ENCODE measurements around the gene SIGLEC1.
A peak's percentile ranks its signal among the peaks of the same experiment; 100 is the strongest.

Gene SIGLEC1

GRCh38 chr20:3663031-3663701 lies 49.2 kb downstream of the SIGLEC1 start, which contains the start of gene GFRA4:
GFRA4 (minus strand) TSS chr20:3663399; CDS start chr20:3663399, 0 bp downstream.
- peaks cover 0 to 18% (median 0%) of the 10 kb centered on the region in 11 experiments; a peak in 5 of 22 replicates for H4K20me1 ChIP-seq
- H3K4me1 ChIP-seq = peaks cover 34 to 55% (median 45%) of the 10 kb centered on the region in 10 experiments

More at GRCh38 chr20:3663031-3663701, 49.2 kb downstream of the SIGLEC1 start, which contains the start of gene GFRA4:
- no peak for TF ChIP-seq Cebpa-rat (IDR thresholded peaks at IDR 0.05)
- no peaks in the 10 kb centered on the region; a peak in 1 of 22 replicates for H3K9me3 ChIP-seq (replicated peaks in 1 of 11)
- peaks cover 40 to 50% (median 45%) of the 10 kb centered on the region in 11 experiments for H3K27me3 ChIP-seq
- H3K27ac ChIP-seq = no peak within 1 kb of the TSS
- peak within 1 kb of the TSS in 1 of 11 experiments; percentile 85; a peak in 2 of 22 replicates for H3K4me2 ChIP-seq
- H3K4me3 ChIP-seq = no peak within 1 kb of the TSS
- H3K9ac ChIP-seq = no peak within 1 kb of the TSS
- no peaks in the 10 kb centered on the region for H3K36me3 ChIP-seq
